ENCODE data around the gene MADCAM1.

MADCAM1 gene

GRCh38 chr19:508204-509150 is 12.2 kb downstream of the MADCAM1 start:
- DNase-seq = no peak

- DNase-seq = no peak
These were observed 14.4 kb downstream of the MADCAM1 start for GRCh38 chr19:510606-511100.

- DNase-seq = no peak
These were observed 15.0 kb downstream of the MADCAM1 start for GRCh38 chr19:511101-511851.

- no peak for DNase-seq
These were observed 16.5 kb downstream of the MADCAM1 start for GRCh38 chr19:512547-513365.

- DNase-seq = no peak
These were observed 17.3 kb downstream of the MADCAM1 start for GRCh38 chr19:513368-514165.

- DNase-seq = no peak
These were observed 17.9 kb downstream of the MADCAM1 start for GRCh38 chr19:514166-514663.

- DNase-seq = no peak
These were observed 21.7 kb downstream of the MADCAM1 start for GRCh38 chr19:517721-518597.

GRCh38 chr19:518598-519231 is 22.4 kb downstream of the MADCAM1 start:
- no peak for DNase-seq

- no peak for DNase-seq
These were observed 23.2 kb downstream of the MADCAM1 start for GRCh38 chr19:519449-519865.

GRCh38 chr19:522726-523125 is 26.4 kb downstream of the MADCAM1 start:
- DNase-seq = no peak

GRCh38 chr19:524062-524674 is 27.9 kb downstream of the MADCAM1 start:
- DNase-seq = no peak

- DNase-seq = no peak
These were observed 28.7 kb downstream of the MADCAM1 start for GRCh38 chr19:525029-525428.

GRCh38 chr19:525857-526419 is 29.7 kb downstream of the MADCAM1 start:
- DNase-seq = no peak

GRCh38 chr19:530134-531008 is 34.1 kb downstream of the MADCAM1 start:
- DNase-seq = no peak

GRCh38 chr19:531009-531752 is 34.9 kb downstream of the MADCAM1 start:
- DNase-seq = no peak

GRCh38 chr19:531753-532560 is 35.7 kb downstream of the MADCAM1 start, which contains the start of gene CDC34:
Gene CDC34 (plus strand): TSS chr19:531760. CDS start chr19:531932, 172 bp downstream.
- no peak for DNase-seq
